ENCODE results near the gene RASSF7.
A peak's percentile ranks its signal among the peaks of the same experiment; 100 is the strongest.

Gene RASSF7

DNA sequence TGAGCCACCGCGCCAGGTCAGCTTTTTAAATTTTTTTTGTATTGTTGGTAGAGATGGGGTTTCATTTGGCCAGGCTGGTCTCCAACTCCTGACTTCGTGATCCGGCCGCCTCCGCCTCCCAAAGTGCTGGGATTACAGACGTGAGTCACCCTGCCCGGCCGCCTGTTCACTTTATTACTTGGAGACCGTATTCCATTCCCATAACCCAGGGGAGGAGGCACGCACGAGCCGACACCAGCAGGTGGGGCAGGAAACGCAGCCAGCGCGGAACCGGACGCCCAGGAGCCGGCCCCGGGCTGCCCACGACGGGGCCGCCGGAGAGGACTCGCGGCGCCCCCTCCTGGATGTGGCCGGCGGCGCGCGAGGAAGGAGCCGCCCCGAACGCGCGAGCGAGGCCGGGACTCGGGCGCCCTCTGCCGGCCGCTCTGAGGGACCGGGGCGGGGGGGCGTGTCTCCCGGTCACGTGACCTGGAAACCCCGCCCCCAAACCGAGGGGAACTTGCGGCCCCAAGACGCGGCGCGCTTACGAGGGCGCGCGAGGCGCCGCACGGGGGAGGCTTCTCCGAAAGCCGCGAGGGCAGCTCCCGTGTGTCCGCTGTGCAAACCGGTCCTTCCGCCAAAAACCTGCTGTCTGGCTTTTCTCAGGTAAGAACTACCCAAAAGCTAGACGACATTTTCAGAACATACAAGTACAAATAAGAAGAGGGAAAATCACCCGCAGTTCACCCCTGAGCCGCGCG, 42.1 kb upstream of the RASSF7 start:
- peak; percentile 97 for TF ChIP-seq CTCF (conservative IDR thresholded peaks at IDR 0.05)
- peak overlapping the region; percentile 59 for H3K27ac ChIP-seq

GRCh38 chr11:520428-521176, 40.2 kb upstream of the RASSF7 start:
- no peak overlapping the region for H3K27ac ChIP-seq
- no peak for TF ChIP-seq CTCF (conservative IDR thresholded peaks at IDR 0.05)

- no peak overlapping the region for H3K27ac ChIP-seq
- TF ChIP-seq CTCF (conservative IDR thresholded peaks at IDR 0.05), result no peak
Observed at GRCh38 chr11:521177-521688, 39.5 kb upstream of the RASSF7 start.

GRCh38 chr11:526192-526591, 34.6 kb upstream of the RASSF7 start:
- no peak for TF ChIP-seq CTCF (conservative IDR thresholded peaks at IDR 0.05)
- H3K27ac ChIP-seq, result no peak overlapping the region

DNA sequence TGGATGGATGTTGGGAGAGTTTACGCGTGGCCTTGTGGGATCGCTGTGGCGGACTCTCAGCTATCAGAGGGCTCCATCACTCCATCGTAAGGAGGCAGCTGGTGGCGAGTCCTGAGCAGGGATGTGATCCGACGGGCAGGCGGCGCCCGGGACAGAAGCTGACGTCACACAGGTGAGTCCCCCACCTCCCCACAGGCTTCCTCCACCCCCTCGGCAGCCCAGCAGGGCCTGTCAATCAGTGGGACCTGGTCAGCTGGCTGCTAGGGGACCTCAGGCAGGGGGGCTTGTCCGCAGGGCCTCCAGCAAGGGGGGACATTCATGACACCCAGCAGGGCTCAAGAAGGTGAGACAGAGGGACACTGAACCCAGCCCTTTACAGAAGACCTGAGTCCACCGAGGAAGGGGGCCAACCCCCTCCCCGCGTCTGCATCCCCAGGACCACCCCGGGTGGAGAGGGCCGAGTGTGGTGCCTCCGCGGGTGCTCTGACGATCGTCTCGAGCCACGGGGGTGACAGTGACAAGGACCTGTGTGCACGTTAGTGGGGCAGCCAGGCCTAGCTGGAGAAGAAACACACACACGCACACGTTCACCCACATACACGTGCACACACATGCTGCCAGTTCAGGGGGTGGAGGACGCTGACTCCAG, 32.5 kb upstream of the RASSF7 start:
- TF ChIP-seq CTCF (conservative IDR thresholded peaks at IDR 0.05), result no peak
- no peak overlapping the region for H3K27ac ChIP-seq

DNA sequence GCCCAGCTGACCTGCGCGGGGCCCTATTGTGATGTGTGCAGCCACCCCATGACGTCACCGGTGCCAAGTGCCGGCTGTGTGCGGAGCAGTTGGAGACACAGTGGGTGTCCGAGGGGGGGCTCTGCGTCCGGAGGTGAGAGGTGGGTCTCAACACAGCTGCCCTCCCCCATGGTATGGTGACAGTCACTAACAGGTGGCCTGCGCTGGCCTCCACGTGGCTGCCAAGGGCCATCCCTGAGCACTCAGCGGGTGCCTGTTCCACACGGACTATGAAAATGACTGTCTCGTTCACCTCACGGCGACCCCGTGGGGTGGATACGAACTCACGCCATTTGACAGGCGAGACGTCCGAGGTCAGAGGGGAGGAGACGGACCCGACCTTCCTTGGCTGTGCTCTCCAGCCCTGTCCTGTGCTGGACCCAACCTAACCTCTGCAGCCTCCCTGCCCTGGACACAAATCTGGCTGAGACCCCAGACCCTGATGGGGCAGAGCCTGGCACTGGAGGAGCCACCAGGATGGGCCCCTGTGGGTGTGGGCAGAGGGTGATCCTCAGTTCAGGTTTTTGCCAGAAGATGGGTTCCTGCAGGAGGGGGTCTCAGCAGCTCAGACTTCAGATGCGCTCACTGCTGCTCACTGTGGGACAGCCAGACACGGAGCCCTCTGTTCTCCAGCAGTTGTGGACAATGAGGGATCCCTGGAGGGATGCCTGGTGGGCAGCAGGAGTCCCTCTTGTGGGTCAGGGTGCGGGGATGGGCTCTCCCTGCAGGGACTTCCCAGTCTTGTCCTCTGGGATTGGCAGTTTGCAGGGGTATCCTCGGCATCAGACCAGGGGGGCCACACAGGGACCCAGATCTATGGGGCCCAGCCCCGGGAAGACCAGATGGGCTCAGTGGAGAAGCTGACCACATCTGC, 31.7 kb upstream of the RASSF7 start:
- no peak overlapping the region for H3K27ac ChIP-seq
- no peak for TF ChIP-seq CTCF (conservative IDR thresholded peaks at IDR 0.05)
